Epithelial cell of esophagus (primary cell): ENCODE results near the gene POR.

Experiments
- DNase-seq: peaks from one replicate; pipeline ENCODE4 v3.0.0; 2010; ENCODE audit warnings: low read depth
- H3K4me3 ChIP-seq: 2 replicates; pipeline ENCODE4 v1.5.1; 2011; ENCODE audit warnings: mild to moderate bottlenecking, low read length, control low read depth
- TF ChIP-seq, protein P1 (sequence below): IDR thresholded peaks from 2 replicates; pipeline ENCODE4 v1.5.1; 2011; ENCODE audit warnings: low read depth, mild to moderate bottlenecking, low read length, control low read depth, inconsistent platforms; ENCODE audit not compliant: insufficient read depth; ENCODE audit errors: missing control alignments

Gene POR

DNA sequence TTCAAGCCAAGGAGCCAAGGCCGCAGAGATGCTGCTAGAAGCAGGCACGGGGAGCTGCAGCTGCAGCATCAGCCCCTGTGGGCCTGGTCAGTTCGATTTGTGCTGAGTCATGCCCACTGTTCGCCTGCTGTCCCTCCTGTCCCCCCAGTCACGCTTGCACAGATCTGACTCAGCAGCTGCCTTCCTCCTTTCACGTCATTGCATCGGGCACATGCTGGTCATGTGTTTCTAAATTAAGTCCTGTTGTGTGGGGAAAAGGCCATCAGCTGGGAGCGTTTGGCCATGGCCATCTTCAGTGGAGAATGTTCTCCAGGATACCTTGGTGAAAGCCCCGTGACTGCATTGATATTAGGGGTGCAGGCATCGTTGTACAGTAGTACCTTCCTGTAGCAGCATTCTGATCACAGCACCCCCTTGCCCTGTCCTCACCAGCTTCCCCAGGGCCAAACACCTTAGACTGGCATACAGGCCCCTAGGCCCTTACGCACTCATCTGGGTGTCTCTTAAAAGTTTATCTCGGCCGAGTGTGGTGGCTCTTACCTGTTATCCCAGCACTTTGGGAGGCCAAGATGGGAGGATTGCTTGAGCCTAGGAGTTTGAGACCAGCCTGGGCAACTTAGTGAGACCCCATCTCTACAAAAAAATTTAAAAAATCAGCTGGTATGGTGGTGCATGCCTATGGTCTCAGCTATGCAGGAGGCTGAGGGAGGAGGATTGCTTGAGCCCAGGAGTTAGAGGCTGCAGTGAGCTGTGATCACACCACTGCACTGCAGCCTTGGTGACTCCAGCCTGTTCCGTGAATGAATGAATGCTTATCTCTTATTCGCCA, 23.2 kb downstream of the POR start:
- TF ChIP-seq, protein P1, sequence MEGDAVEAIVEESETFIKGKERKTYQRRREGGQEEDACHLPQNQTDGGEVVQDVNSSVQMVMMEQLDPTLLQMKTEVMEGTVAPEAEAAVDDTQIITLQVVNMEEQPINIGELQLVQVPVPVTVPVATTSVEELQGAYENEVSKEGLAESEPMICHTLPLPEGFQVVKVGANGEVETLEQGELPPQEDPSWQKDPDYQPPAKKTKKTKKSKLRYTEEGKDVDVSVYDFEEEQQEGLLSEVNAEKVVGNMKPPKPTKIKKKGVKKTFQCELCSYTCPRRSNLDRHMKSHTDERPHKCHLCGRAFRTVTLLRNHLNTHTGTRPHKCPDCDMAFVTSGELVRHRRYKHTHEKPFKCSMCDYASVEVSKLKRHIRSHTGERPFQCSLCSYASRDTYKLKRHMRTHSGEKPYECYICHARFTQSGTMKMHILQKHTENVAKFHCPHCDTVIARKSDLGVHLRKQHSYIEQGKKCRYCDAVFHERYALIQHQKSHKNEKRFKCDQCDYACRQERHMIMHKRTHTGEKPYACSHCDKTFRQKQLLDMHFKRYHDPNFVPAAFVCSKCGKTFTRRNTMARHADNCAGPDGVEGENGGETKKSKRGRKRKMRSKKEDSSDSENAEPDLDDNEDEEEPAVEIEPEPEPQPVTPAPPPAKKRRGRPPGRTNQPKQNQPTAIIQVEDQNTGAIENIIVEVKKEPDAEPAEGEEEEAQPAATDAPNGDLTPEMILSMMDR = no peak
- DNase-seq = peak; percentile 37

DNA sequence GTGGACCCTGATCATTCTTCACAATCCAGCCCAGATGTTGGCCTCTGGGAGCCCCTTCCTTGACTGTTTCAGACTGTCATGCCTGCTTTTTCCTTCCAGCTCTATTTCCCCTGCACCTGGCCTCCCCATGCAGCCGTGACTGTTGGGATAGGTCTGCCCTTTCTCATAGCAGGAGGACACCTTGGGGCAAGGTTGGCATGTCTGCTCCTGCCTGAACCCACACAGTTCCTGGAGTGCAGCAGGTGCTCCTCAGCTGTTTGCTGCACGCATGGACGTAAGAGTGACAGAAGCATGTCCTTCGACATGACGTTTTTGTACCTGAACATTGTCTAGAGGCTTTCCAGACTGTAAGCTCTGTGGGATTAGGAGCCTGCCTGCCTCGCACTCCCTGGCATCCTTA, 24.0 kb downstream of the POR start:
- TF ChIP-seq, protein P1 = no peak
- DNase-seq = peak; percentile 76
- no peak overlapping the region for H3K4me3 ChIP-seq

More for the DNA sequence above, 23.2 kb downstream of the POR start:
- H3K4me3 ChIP-seq = no peak overlapping the region

DNA sequence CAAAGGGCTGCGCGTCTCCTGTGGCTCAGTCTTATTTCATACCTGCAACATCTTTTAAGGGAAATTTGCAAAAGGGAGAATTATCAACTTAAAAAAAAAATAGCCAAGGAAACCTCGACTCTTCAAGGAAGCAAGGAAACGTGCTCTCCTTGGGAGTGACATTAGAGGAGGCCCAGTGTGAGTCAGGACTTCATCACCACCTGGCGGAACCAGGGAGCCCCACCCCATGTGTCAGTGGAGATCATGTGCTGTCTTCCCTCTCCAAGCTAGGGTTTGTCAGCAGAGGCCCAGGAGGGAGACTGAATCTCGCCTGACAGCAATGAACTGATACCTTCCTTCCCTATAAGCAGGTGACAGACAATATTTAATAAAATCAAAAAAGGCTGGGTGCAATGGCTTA, 28.9 kb downstream of the POR start:
- H3K4me3 ChIP-seq = no peak overlapping the region
- TF ChIP-seq, protein P1 = no peak
- peak; percentile 98 for DNase-seq

DNA sequence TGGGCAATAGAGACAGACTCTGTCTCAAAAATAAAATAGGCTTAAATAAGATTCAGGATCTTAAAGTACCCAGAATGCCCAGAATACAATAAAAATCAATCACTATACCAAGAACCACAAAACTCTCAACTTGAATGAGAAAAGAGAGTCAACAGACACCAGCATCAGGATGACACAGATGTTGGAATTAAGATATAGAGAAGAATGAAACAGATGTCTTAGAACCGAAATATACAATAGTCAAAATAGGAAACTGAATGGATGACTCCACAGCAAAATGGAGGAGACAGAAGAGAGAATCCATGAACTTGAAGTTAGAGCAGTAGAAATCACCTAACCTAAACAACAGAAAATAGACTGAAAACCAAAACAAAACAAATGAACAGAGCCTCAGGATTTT, 29.6 kb downstream of the POR start:
- TF ChIP-seq, protein P1 = no peak
- H3K4me3 ChIP-seq = no peak overlapping the region
- no peak for DNase-seq

DNA sequence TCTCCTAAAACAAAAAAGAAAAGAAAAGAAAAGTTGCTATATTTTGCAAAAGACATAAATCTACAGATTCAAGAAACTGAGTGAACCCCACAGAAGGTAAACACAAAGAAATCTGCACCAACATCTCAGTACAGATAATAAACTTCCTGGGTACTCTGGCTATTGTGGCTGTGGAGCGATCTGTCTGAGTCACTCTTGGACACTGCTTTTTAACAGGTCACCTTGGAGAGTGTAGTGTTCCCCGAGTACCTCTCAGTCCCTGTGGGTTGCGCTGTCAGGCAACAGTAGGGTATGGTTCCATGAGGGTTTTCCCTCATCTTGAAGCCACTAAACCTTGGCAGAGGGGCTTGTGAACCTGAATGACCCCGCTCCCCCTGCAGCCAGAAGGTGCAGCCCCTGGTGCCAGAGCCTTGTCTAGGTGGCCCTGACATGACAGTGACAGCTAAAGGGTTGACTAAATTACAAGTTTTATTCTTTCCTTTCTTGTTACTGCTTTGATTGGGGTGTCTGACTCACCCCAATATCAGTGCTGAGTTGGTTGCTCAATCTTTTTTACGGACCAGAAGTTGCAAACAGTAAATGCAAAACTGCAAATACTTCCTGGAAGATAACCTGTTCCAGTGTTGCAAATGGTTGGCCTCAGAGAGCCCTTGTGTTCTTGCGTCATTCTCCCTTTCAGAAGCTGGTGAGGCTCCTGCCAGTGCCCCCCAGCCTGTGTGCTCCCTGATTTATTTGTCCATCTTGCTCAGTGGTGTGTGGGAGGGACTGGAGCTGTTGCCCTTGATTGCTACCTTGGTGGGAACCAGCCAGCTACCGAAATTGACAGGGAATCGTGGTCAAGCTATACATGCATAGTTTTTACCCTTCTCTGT, 30.6 kb downstream of the POR start:
- H3K4me3 ChIP-seq = no peak overlapping the region
- DNase-seq = peak; percentile 88
- TF ChIP-seq, protein P1 = peak; percentile 22

DNA sequence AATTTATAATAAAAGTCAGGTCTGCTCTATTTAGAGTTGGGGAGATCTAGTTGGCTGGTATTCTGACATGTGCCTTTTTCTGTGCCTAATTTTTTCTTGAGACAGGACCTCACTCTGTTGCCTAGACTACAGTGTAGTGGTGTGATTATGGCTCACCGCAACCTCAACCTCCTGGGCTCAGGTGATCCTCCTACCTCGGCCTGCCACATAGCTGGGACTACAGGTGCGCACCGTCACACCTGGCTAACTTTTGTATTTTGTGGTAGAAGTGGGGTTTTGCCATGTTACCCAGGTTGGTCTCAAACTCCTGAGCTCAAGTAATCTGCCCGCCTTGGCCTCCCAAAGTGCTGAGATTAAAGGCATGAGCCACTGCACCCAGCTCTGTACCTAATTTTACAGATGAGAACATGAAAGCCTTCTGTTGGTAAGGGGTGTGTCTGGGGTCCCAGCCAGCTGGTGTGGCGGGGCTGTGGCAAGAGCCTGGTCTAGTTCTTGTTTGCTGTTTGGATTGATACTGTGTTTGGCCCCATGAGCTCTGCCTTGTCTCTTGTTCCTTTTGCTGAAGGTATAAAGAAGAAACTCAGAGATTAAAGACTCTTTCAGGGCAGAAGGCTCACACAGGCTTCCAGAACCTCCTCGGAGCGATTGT, 31.4 kb downstream of the POR start:
- TF ChIP-seq, protein P1 = no peak
- H3K4me3 ChIP-seq = no peak overlapping the region
- no peak for DNase-seq
